Activated CD4-positive, alpha-beta T cell treated with anti-CD3 and anti-CD28 coated beads for 36 hours (primary cell): ENCODE data around the gene RNF19B. TPM values are rescaled to one million over a fixed set of nuclear protein-coding genes. Genes with fewer than 3 reads are reported as not detected.

Source experiments
- ATAC-seq: fragments of 200-7000 bp; cut with Tn5 transposase; one replicate; pipeline ENCODE4 v1.10.0; 2021; ENCODE audit warnings: mild to moderate bottlenecking, moderate library complexity
- CTCF ChIA-PET: fragments of 350-600 bp; sonication (Branson Sonifier 250); formaldehyde crosslinking; loops from one replicate; lab custom pipeline; 2021; ENCODE audit warnings: antibody characterized with exemption; lab: Charles Lee
- POLR2A ChIA-PET: fragments of 350-600 bp; sonication (Branson Sonifier 250); formaldehyde crosslinking; loops from one replicate; lab custom pipeline; 2021; ENCODE audit warnings: antibody characterized with exemption, inconsistent platforms; lab: Charles Lee
- DNase-seq: peaks from one replicate; pipeline ENCODE4 v3.0.0-alpha.2; 2020
- H3K27ac Mint-ChIP-seq: one replicate; pipeline ENCODE4 v1.8.0; 2021; ENCODE audit warnings: mixed read lengths
- H3K27me3 Mint-ChIP-seq: one replicate; pipeline ENCODE4 v1.8.0; 2021; ENCODE audit warnings: mixed read lengths
- H3K36me3 Mint-ChIP-seq: one replicate; pipeline ENCODE4 v1.8.0; 2021; ENCODE audit warnings: low read depth, mixed read lengths
- H3K4me1 Mint-ChIP-seq: one replicate; pipeline ENCODE4 v1.8.0; 2021; ENCODE audit warnings: mixed read lengths
- H3K4me3 Mint-ChIP-seq: one replicate; pipeline ENCODE4 v1.8.0; 2021; ENCODE audit warnings: mild to moderate bottlenecking, moderate library complexity, mixed read lengths
- H3K9me3 Mint-ChIP-seq: one replicate; pipeline ENCODE4 v1.8.0; 2021; ENCODE audit warnings: low read depth, mixed read lengths
- intact Hi-C, 2 experiments: fragments of 100-400 bp; cut with DNase I in 1 of 2; cut with micrococcal nuclease in 1 of 2; formaldehyde crosslinking; loops; one replicate each; pipeline versions ENCODE4 v1.14.2 to v1.15.1; 2022 to 2024; cut with DNase I, micrococcal nuclease
- total RNA-seq, 2 experiments: library from RNA; stranded (reverse); gene quantifications; one replicate each; pipeline ENCODE4 v1.2.3, GENCODE V29; 2021

RNF19B gene
- total RNA-seq, 2 experiments from 2014 or later: 22.5 to 23.9 TPM

- Mint-ChIP-seq H3K27ac (no peak overlapping the region), H3K4me1 (peaks cover 12% of the 10 kb centered on the region), H3K36me3 (peaks cover 14% of the 10 kb centered on the region), H3K9me3 (no peaks in the 10 kb centered on the region), H3K27me3 (no peaks in the 10 kb centered on the region), H3K4me3 (no peak overlapping the region)
- CTCF ChIA-PET: interaction anchor here (0.6 to 6.0 kb wide), 27 partner anchors 10 to 1118 kb away, joined by 3 to 68 read pairs (median 4); partner anchors contain the start of gene SPOCD1
- no peak for DNase-seq
- no peak for ATAC-seq
- intact Hi-C loops: loop anchor here (1.0 to 10.0 kb wide), 5 partner anchors 73 to 152 kb away; partner anchors contain the start of gene AZIN2 (in 1 of the 2)
- POLR2A ChIA-PET: interaction anchor here (1.0 kb wide), 1 partner anchor 73 kb away, joined by 3 read pairs; no protein-coding TSS in a partner anchor
Measured at GRCh38 chr1:32933742-32934322, 30.8 kb downstream of the RNF19B start.

GRCh38 chr1:32931760-32932159, 32.8 kb downstream of the RNF19B start:
- Mint-ChIP-seq H3K36me3 (peaks cover 4% of the 10 kb centered on the region), H3K4me3 (no peak overlapping the region), H3K4me1 (peaks cover 2% of the 10 kb centered on the region), H3K27ac (no peak overlapping the region), H3K9me3 (no peaks in the 10 kb centered on the region), H3K27me3 (peaks cover 6% of the 10 kb centered on the region)
- intact Hi-C loops: loop anchor here (5.0 to 10.0 kb wide), 2 partner anchors 76 to 153 kb away; partner anchors contain the start of gene AZIN2 (in 1 of the 2)
- ChIA-PET CTCF (interaction anchor here (0.6 to 6.0 kb wide), 14 partner anchors 11 to 188 kb away, joined by 3 to 68 read pairs (median 3); no protein-coding TSS in a partner anchor), POLR2A (interaction anchor here (0.6 kb wide), 1 partner anchor 26 kb away, joined by 6 read pairs; no protein-coding TSS in a partner anchor)
- no peak for DNase-seq
- no peak for ATAC-seq

- H3K4me1 Mint-ChIP-seq: peaks cover 14% of the 10 kb centered on the region
- H3K27me3 Mint-ChIP-seq: peaks cover 25% of the 10 kb centered on the region
- H3K27ac Mint-ChIP-seq: no peak overlapping the region
- H3K9me3 Mint-ChIP-seq: no peaks in the 10 kb centered on the region
- intact Hi-C loops: loop anchor here in 1 of 2 experiments (5.0 kb wide), 1 partner anchor 42 kb away; the partner anchor contains the start of gene HPCA
- POLR2A ChIA-PET: no interaction called here
- no peak for ATAC-seq
- H3K36me3 Mint-ChIP-seq: no peaks in the 10 kb centered on the region
- no peak for DNase-seq
- CTCF ChIA-PET: interaction anchor here (1.0 to 6.0 kb wide), 6 partner anchors 17 to 157 kb away, joined by 3 to 68 read pairs (median 4); no protein-coding TSS in a partner anchor
- H3K4me3 Mint-ChIP-seq: no peak overlapping the region
Measured at GRCh38 chr1:32929366-32929765, 35.2 kb downstream of the RNF19B start.

- DNase-seq (no peak), ATAC-seq (no peak)
- POLR2A ChIA-PET: no interaction called here
- Mint-ChIP-seq H3K9me3 (no peaks in the 10 kb centered on the region), H3K27me3 (peaks cover 32% of the 10 kb centered on the region), H3K27ac (no peak overlapping the region), H3K4me1 (peaks cover 16% of the 10 kb centered on the region), H3K4me3 (no peak overlapping the region), H3K36me3 (no peaks in the 10 kb centered on the region)
- intact Hi-C loops: loop anchor here in 1 of 2 experiments (5.0 kb wide), 1 partner anchor 41 kb away; the partner anchor contains the start of gene HPCA
- CTCF ChIA-PET: interaction anchor here (1.0 to 1.6 kb wide), 4 partner anchors 19 to 199 kb away, joined by 3 to 6 read pairs (median 3); no protein-coding TSS in a partner anchor
Measured at GRCh38 chr1:32928715-32929114, 35.9 kb downstream of the RNF19B start.

GRCh38 chr1:32928285-32928684, 36.3 kb downstream of the RNF19B start:
- no peak overlapping the region for H3K27ac Mint-ChIP-seq

GRCh38 chr1:32927441-32927840, 37.2 kb downstream of the RNF19B start:
- Mint-ChIP-seq H3K4me3 (no peak overlapping the region), H3K4me1 (peaks cover 16% of the 10 kb centered on the region), H3K36me3 (no peaks in the 10 kb centered on the region), H3K9me3 (no peaks in the 10 kb centered on the region), H3K27me3 (peaks cover 45% of the 10 kb centered on the region), H3K27ac (no peak overlapping the region)
- POLR2A ChIA-PET: interaction anchor here (0.6 kb wide), 1 partner anchor 78 kb away, joined by 3 read pairs; no protein-coding TSS in a partner anchor
- no peak for ATAC-seq
- CTCF ChIA-PET: interaction anchor here (0.6 to 1.7 kb wide), 8 partner anchors 9 to 159 kb away, joined by 3 to 4 read pairs (median 3); no protein-coding TSS in a partner anchor
- intact Hi-C loops: loop anchor here in 1 of 2 experiments (5.0 kb wide), 1 partner anchor 40 kb away; the partner anchor contains the start of gene HPCA
- no peak for DNase-seq

More at GRCh38 chr1:32928285-32928684, 36.3 kb downstream of the RNF19B start:
- Mint-ChIP-seq H3K4me3 (no peak overlapping the region), H3K4me1 (peaks cover 16% of the 10 kb centered on the region), H3K27me3 (peaks cover 36% of the 10 kb centered on the region), H3K9me3 (no peaks in the 10 kb centered on the region), H3K36me3 (no peaks in the 10 kb centered on the region)
- ChIA-PET CTCF (interaction anchor here (0.6 to 1.7 kb wide), 8 partner anchors 9 to 199 kb away, joined by 3 to 4 read pairs (median 3); no protein-coding TSS in a partner anchor), POLR2A (no interaction called here)
- intact Hi-C loops: loop anchor here in 1 of 2 experiments (5.0 kb wide), 1 partner anchor 41 kb away; the partner anchor contains the start of gene HPCA
- ATAC-seq (no peak), DNase-seq (no peak)

GRCh38 chr1:32926562-32926961, 38.0 kb downstream of the RNF19B start:
- Mint-ChIP-seq H3K27ac (no peak overlapping the region), H3K4me3 (no peak overlapping the region), H3K36me3 (no peaks in the 10 kb centered on the region), H3K9me3 (no peaks in the 10 kb centered on the region), H3K27me3 (peaks cover 51% of the 10 kb centered on the region), H3K4me1 (peaks cover 16% of the 10 kb centered on the region)
- ATAC-seq (no peak), DNase-seq (no peak)
- intact Hi-C loops: loop anchor here in 1 of 2 experiments (5.0 kb wide), 1 partner anchor 39 kb away; the partner anchor contains the start of gene HPCA
- ChIA-PET CTCF (interaction anchor here (0.6 to 1.7 kb wide), 6 partner anchors 16 to 480 kb away, joined by 3 to 4 read pairs (median 4); no protein-coding TSS in a partner anchor), POLR2A (interaction anchor here (0.6 kb wide), 1 partner anchor 444 kb away, joined by 4 read pairs; no protein-coding TSS in a partner anchor)

- Mint-ChIP-seq H3K9me3 (no peaks in the 10 kb centered on the region), H3K4me1 (peaks cover 16% of the 10 kb centered on the region), H3K27ac (no peak overlapping the region), H3K4me3 (peak overlapping the region; percentile 19), H3K36me3 (no peaks in the 10 kb centered on the region), H3K27me3 (peaks cover 51% of the 10 kb centered on the region)
- CTCF ChIA-PET: interaction anchor here (0.7 to 1.2 kb wide), 5 partner anchors 17 to 49 kb away, joined by 3 to 6 read pairs (median 4); no protein-coding TSS in a partner anchor
- intact Hi-C loops: loop anchor here in 1 of 2 experiments (5.0 kb wide), 1 partner anchor 38 kb away; the partner anchor contains the start of gene HPCA
- POLR2A ChIA-PET: no interaction called here
- DNase-seq: peak; percentile 50
- peak; percentile 70 for ATAC-seq
Measured at GRCh38 chr1:32925403-32926162, 39.0 kb downstream of the RNF19B start.

GRCh38 chr1:32924881-32925344, 39.7 kb downstream of the RNF19B start:
- intact Hi-C loops: loop anchor here in 1 of 2 experiments (5.0 kb wide), 1 partner anchor 38 kb away; the partner anchor contains the start of gene HPCA
- H3K27me3 Mint-ChIP-seq: peaks cover 54% of the 10 kb centered on the region

GRCh38 chr1:32920833-32921232, 43.8 kb downstream of the RNF19B start:
- CTCF ChIA-PET: interaction anchor here (0.6 to 2.2 kb wide), 6 partner anchors 10 to 1997 kb away, joined by 3 to 10 read pairs (median 3); no protein-coding TSS in a partner anchor
- DNase-seq (no peak), ATAC-seq (no peak)
- Mint-ChIP-seq H3K4me3 (no peak overlapping the region), H3K4me1 (peaks cover 21% of the 10 kb centered on the region), H3K36me3 (no peaks in the 10 kb centered on the region), H3K9me3 (no peaks in the 10 kb centered on the region), H3K27me3 (peaks cover 47% of the 10 kb centered on the region), H3K27ac (no peak overlapping the region)
- POLR2A ChIA-PET: no interaction called here
- intact Hi-C loops: no loop called here

More at GRCh38 chr1:32924881-32925344, 39.7 kb downstream of the RNF19B start:
- no peak overlapping the region for H3K27ac Mint-ChIP-seq
- ChIA-PET CTCF (interaction anchor here (0.7 to 1.0 kb wide), 3 partner anchors 27 to 48 kb away, joined by 3 to 6 read pairs (median 3); no protein-coding TSS in a partner anchor), POLR2A (no interaction called here)
- H3K36me3 Mint-ChIP-seq: no peaks in the 10 kb centered on the region
- H3K4me1 Mint-ChIP-seq: peaks cover 20% of the 10 kb centered on the region
- ATAC-seq (peak; percentile 30), DNase-seq (peak; percentile 35)
- peak overlapping the region; percentile 19 for H3K4me3 Mint-ChIP-seq
- H3K9me3 Mint-ChIP-seq: no peaks in the 10 kb centered on the region
